ENCODE measurements around the gene TTC34. TPM values are rescaled to one million over a fixed set of nuclear protein-coding genes. Genes with fewer than 3 reads are reported as not detected.

TTC34 gene
- total RNA-seq, 1 experiment from 2014 or later = 0.61 TPM

DNA sequence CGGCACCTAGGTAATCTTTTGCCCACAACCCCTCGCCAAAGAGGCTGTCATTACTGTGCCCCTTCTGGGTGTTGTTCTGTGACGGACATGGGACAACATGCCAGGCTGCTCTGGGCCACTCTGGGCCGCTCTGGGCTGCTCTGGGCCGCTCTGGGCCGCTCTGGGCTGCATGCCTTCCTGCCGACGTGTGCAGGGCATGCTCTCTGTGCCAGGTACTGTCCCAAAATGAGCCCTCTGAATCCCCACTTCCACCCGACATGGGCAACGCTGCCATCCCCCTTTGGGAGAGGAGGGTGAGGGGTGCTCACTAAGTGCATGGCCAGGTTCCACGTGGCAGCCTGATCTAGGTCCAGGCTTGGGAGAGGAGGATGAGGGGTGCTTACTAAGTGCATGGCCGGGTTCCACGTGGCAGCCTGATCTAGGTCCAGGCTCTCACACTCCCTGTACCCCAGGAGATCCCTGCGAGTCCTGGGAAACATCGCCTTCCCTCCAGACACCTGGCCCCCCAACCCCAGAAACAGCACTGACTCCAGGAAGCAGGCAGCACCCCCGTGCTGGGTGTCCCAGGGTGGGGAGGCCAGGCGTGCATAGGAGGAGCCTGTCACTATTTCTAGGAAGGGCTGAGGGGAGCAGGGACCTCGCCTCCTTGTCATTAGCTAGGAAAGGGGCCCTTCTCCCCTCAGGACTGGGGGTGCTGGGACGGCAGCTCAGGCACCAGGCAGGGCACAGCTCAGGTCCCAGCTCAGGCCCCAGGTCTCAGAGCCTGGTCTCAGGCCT lies 16.5 kb downstream of the TTC34 start (continued):
- no peak for TF ChIP-seq ATF6 (CRISPR knock-in tag; IDR thresholded peaks at IDR 0.05)
- TF ChIP-seq, protein P1, sequence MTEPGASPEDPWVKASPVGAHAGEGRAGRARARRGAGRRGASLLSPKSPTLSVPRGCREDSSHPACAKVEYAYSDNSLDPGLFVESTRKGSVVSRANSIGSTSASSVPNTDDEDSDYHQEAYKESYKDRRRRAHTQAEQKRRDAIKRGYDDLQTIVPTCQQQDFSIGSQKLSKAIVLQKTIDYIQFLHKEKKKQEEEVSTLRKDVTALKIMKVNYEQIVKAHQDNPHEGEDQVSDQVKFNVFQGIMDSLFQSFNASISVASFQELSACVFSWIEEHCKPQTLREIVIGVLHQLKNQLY (CRISPR knock-in tag; IDR thresholded peaks at IDR 0.05) = no peak

- Mint-ChIP-seq H3K27me3 (ENCODE audit: low read depth) (peaks cover 20% of the 10 kb centered on the region), H3K4me1 (peaks cover 4% of the 10 kb centered on the region), H3K36me3 (peaks cover 42% of the 10 kb centered on the region), H3K4me3 (no peak overlapping the region), H3K9me3 (peaks cover 60% of the 10 kb centered on the region), H3K27ac (no peak overlapping the region)
- ATAC-seq (no peak), DNase-seq (ENCODE audit: low spot score) (no peak)
- no peak for TF ChIP-seq SMAD4 (CRISPR knock-in tag; IDR thresholded peaks at IDR 0.05)
- TF ChIP-seq, protein P2, sequence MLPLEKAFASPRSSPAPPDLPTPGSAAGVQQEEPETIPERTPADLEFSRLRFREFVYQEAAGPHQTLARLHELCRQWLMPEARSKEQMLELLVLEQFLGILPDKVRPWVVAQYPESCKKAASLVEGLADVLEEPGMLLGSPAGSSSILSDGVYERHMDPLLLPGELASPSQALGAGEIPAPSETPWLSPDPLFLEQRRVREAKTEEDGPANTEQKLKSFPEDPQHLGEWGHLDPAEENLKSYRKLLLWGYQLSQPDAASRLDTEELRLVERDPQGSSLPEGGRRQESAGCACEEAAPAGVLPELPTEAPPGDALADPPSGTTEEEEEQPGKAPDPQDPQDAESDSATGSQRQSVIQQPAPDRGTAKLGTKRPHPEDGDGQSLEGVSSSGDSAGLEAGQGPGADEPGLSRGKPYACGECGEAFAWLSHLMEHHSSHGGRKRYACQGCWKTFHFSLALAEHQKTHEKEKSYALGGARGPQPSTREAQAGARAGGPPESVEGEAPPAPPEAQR (CRISPR knock-in tag; IDR thresholded peaks at IDR 0.05) = no peak
- TF ChIP-seq FOXJ3 (CRISPR knock-in tag; IDR thresholded peaks at IDR 0.05; ENCODE audit: borderline replicate concordance) = no peak
- TF ChIP-seq SP1 (CRISPR knock-in tag; conservative IDR thresholded peaks at IDR 0.05) = no peak
- TF ChIP-seq ATF6 (CRISPR knock-in tag; IDR thresholded peaks at IDR 0.05) = no peak
- no peak for TF ChIP-seq CBFB (CRISPR knock-in tag; IDR thresholded peaks at IDR 0.05; ENCODE audit: low read depth)
- no peak for TF ChIP-seq ZBTB43 (CRISPR knock-in tag; IDR thresholded peaks at IDR 0.05)
- POLR2A ChIA-PET = no interaction called here
- CTCF ChIA-PET = no interaction called here
These were observed 17.8 kb downstream of the TTC34 start for GRCh38 chr1:2783435-2784397.

- no peak overlapping the region for H3K4me3 Mint-ChIP-seq
- ChIA-PET CTCF (no interaction called here), POLR2A (no interaction called here)
- TF ChIP-seq FOXP4 (CRISPR knock-in tag; IDR thresholded peaks at IDR 0.05) (no peak), ZNF416 (CRISPR knock-in tag; IDR thresholded peaks at IDR 0.05) (no peak), ZBTB43 (CRISPR knock-in tag; IDR thresholded peaks at IDR 0.05) (no peak)
- TF ChIP-seq, protein P3, sequence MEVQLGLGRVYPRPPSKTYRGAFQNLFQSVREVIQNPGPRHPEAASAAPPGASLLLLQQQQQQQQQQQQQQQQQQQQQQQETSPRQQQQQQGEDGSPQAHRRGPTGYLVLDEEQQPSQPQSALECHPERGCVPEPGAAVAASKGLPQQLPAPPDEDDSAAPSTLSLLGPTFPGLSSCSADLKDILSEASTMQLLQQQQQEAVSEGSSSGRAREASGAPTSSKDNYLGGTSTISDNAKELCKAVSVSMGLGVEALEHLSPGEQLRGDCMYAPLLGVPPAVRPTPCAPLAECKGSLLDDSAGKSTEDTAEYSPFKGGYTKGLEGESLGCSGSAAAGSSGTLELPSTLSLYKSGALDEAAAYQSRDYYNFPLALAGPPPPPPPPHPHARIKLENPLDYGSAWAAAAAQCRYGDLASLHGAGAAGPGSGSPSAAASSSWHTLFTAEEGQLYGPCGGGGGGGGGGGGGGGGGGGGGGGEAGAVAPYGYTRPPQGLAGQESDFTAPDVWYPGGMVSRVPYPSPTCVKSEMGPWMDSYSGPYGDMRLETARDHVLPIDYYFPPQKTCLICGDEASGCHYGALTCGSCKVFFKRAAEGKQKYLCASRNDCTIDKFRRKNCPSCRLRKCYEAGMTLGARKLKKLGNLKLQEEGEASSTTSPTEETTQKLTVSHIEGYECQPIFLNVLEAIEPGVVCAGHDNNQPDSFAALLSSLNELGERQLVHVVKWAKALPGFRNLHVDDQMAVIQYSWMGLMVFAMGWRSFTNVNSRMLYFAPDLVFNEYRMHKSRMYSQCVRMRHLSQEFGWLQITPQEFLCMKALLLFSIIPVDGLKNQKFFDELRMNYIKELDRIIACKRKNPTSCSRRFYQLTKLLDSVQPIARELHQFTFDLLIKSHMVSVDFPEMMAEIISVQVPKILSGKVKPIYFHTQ (CRISPR knock-in tag; IDR thresholded peaks at IDR 0.05) = no peak
- H3K27ac Mint-ChIP-seq = no peak overlapping the region
- H3K27me3 Mint-ChIP-seq (ENCODE audit: low read depth) = peaks cover 20% of the 10 kb centered on the region
- no peak for ATAC-seq
- peaks cover 2% of the 10 kb centered on the region for H3K4me1 Mint-ChIP-seq
- peaks cover 41% of the 10 kb centered on the region for H3K36me3 Mint-ChIP-seq
- H3K9me3 Mint-ChIP-seq = peaks cover 59% of the 10 kb centered on the region
- no peak for DNase-seq (ENCODE audit: low spot score)
These were observed 18.4 kb downstream of the TTC34 start for GRCh38 chr1:2783069-2783434.
